SK-N-SH treated with all-trans-retinoic acid at 6 μM for 48 hours (cell line): ENCODE measurements around the gene MAEL.

Experiments
- ATAC-seq: fragments of 200-7000 bp; cut with Tn5 transposase; 3 replicates; pipeline ENCODE4 v1.9.1; 2020; ENCODE audit warnings: mild to moderate bottlenecking, moderate library complexity
- ARNTL ChIP-seq: fragments of 450-650 bp; formaldehyde crosslinking; IDR thresholded peaks from 2 replicates; pipeline ENCODE4 v1.5.0; 2020; ENCODE audit warnings: low read depth, mild to moderate bottlenecking, moderate library complexity, borderline replicate concordance
- BACH2 ChIP-seq: fragments of 250-450 bp; sonication (Bioruptor Pico); IDR thresholded peaks from 2 replicates; pipeline ENCODE4 v1.9.0; 2021; ENCODE audit warnings: mild to moderate bottlenecking, borderline replicate concordance
- ESRRG ChIP-seq: fragments of 250-450 bp; sonication (Bioruptor Pico); IDR thresholded peaks from 2 replicates; pipeline ENCODE4 v1.6.1; 2021; ENCODE audit warnings: mild to moderate bottlenecking
- GLIS3 ChIP-seq: fragments of 250-450 bp; sonication (Bioruptor Pico); IDR thresholded peaks from 2 replicates; pipeline ENCODE4 v1.5.0; 2020; ENCODE audit warnings: mild to moderate bottlenecking, moderate library complexity
- ISL1 ChIP-seq: fragments of 250-450 bp; sonication (Bioruptor Pico); IDR thresholded peaks from 2 replicates; pipeline ENCODE4 v2.1.2; 2022; ENCODE audit warnings: mild to moderate bottlenecking, moderate library complexity
- OSR1 ChIP-seq: fragments of 250-450 bp; sonication (Bioruptor Pico); IDR thresholded peaks from 2 replicates; pipeline ENCODE4 v1.8.0; 2022; ENCODE audit warnings: moderate library complexity, mild to moderate bottlenecking, inconsistent platforms
- PPARA ChIP-seq: fragments of 250-450 bp; sonication (Bioruptor Pico); IDR thresholded peaks from 2 replicates; pipeline ENCODE4 v1.5.0; 2020; ENCODE audit warnings: mild to moderate bottlenecking, borderline replicate concordance
- SNAI2 ChIP-seq: fragments of 250-450 bp; sonication (Bioruptor Pico); IDR thresholded peaks from 2 replicates; pipeline ENCODE4 v1.5.0; 2020; ENCODE audit warnings: mild to moderate bottlenecking, moderate library complexity
- TCF4 ChIP-seq: fragments of 250-450 bp; sonication (Bioruptor Pico); IDR thresholded peaks from 2 replicates; pipeline ENCODE4 v1.8.0; 2021; ENCODE audit warnings: mild to moderate bottlenecking, moderate library complexity, borderline replicate concordance
- TOX ChIP-seq: fragments of 250-450 bp; sonication (Bioruptor Pico); IDR thresholded peaks from 2 replicates; pipeline ENCODE4 v1.8.0; 2021; ENCODE audit warnings: mild to moderate bottlenecking, moderate library complexity, borderline replicate concordance
- ZC3H10 ChIP-seq: fragments of 250-450 bp; sonication (Bioruptor Pico); IDR thresholded peaks from 2 replicates; pipeline ENCODE4 v1.5.1; 2021; ENCODE audit warnings: mild to moderate bottlenecking, moderate library complexity
- ZFP3 ChIP-seq: fragments of 250-450 bp; sonication (Bioruptor Pico); IDR thresholded peaks from 2 replicates; pipeline ENCODE4 v1.5.0; 2020; ENCODE audit warnings: mild to moderate bottlenecking, moderate library complexity
- ZFP30 ChIP-seq: fragments of 450-650 bp; formaldehyde crosslinking; IDR thresholded peaks from 2 replicates; pipeline ENCODE4 v1.5.0; 2022; ENCODE audit warnings: mild to moderate bottlenecking, moderate library complexity
- ZNF565 ChIP-seq: fragments of 450-650 bp; formaldehyde crosslinking; conservative IDR thresholded peaks from 2 replicates; pipeline ENCODE4 v1.5.0; 2020; ENCODE audit warnings: low read depth, mild to moderate bottlenecking, moderate library complexity
- ZNF70 ChIP-seq: fragments of 450-650 bp; formaldehyde crosslinking; IDR thresholded peaks from 2 replicates; pipeline ENCODE4 v1.5.0; 2020; ENCODE audit warnings: mild to moderate bottlenecking, moderate library complexity
- ZNF8 ChIP-seq: fragments of 450-650 bp; formaldehyde crosslinking; IDR thresholded peaks from 2 replicates; pipeline ENCODE4 v1.5.0; 2020; ENCODE audit warnings: mild to moderate bottlenecking, moderate library complexity
- TF ChIP-seq, protein P1 (sequence below): fragments of 250-450 bp; sonication (Bioruptor Pico); IDR thresholded peaks from 2 replicates; pipeline ENCODE4 v1.5.0; 2020; ENCODE audit warnings: mild to moderate bottlenecking, moderate library complexity
- TF ChIP-seq, protein P2 (sequence below): fragments of 250-450 bp; sonication (Bioruptor Pico); IDR thresholded peaks from 2 replicates; pipeline ENCODE4 v1.8.0; 2021; ENCODE audit warnings: low read depth, mild to moderate bottlenecking, moderate library complexity, borderline replicate concordance
- TF ChIP-seq, protein P3 (sequence below): fragments of 250-450 bp; sonication (Bioruptor Pico); IDR thresholded peaks from 2 replicates; pipeline ENCODE4 v1.8.0; 2020; ENCODE audit warnings: mild to moderate bottlenecking, moderate library complexity, borderline replicate concordance
- TF ChIP-seq, protein P4 (sequence below): fragments of 250-450 bp; sonication (Bioruptor Pico); IDR thresholded peaks from 2 replicates; pipeline ENCODE4 v1.5.1; 2021; ENCODE audit warnings: mild to moderate bottlenecking, moderate library complexity

MAEL gene

DNA sequence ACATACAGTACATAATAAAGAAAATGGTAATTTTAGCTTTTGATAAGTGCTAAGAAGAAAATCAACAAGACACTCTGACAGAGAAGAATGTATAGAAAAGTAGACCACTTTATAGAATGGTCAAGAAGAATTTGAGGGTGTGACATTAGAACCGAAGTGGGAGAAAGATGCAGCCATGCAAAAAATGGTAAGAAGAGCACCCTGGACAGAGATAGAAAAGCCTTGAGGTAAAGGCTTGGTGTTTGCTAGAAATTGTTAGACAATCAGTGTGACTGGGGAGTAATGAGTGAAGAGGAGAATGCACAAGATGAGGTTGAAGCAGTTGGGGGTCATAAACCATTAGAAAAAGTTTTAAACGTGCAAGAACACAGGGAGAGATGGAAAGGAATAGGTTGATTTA is 23.5 kb downstream of the MAEL start:
- no peak for TF ChIP-seq ESRRG (CRISPR knock-in tag)
- TF ChIP-seq, protein P1, sequence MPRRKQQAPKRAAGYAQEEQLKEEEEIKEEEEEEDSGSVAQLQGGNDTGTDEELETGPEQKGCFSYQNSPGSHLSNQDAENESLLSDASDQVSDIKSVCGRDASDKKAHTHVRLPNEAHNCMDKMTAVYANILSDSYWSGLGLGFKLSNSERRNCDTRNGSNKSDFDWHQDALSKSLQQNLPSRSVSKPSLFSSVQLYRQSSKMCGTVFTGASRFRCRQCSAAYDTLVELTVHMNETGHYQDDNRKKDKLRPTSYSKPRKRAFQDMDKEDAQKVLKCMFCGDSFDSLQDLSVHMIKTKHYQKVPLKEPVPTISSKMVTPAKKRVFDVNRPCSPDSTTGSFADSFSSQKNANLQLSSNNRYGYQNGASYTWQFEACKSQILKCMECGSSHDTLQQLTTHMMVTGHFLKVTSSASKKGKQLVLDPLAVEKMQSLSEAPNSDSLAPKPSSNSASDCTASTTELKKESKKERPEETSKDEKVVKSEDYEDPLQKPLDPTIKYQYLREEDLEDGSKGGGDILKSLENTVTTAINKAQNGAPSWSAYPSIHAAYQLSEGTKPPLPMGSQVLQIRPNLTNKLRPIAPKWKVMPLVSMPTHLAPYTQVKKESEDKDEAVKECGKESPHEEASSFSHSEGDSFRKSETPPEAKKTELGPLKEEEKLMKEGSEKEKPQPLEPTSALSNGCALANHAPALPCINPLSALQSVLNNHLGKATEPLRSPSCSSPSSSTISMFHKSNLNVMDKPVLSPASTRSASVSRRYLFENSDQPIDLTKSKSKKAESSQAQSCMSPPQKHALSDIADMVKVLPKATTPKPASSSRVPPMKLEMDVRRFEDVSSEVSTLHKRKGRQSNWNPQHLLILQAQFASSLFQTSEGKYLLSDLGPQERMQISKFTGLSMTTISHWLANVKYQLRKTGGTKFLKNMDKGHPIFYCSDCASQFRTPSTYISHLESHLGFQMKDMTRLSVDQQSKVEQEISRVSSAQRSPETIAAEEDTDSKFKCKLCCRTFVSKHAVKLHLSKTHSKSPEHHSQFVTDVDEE (CRISPR knock-in tag), result no peak
- no peak for TF ChIP-seq TOX
- TF ChIP-seq, protein P2, sequence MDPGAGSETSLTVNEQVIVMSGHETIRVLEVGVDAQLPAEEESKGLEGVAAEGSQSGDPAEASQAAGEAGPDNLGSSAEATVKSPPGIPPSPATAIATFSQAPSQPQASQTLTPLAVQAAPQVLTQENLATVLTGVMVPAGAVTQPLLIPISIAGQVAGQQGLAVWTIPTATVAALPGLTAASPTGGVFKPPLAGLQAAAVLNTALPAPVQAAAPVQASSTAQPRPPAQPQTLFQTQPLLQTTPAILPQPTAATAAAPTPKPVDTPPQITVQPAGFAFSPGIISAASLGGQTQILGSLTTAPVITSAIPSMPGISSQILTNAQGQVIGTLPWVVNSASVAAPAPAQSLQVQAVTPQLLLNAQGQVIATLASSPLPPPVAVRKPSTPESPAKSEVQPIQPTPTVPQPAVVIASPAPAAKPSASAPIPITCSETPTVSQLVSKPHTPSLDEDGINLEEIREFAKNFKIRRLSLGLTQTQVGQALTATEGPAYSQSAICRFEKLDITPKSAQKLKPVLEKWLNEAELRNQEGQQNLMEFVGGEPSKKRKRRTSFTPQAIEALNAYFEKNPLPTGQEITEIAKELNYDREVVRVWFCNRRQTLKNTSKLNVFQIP (CRISPR knock-in tag), result no peak
- TF ChIP-seq, protein P3, sequence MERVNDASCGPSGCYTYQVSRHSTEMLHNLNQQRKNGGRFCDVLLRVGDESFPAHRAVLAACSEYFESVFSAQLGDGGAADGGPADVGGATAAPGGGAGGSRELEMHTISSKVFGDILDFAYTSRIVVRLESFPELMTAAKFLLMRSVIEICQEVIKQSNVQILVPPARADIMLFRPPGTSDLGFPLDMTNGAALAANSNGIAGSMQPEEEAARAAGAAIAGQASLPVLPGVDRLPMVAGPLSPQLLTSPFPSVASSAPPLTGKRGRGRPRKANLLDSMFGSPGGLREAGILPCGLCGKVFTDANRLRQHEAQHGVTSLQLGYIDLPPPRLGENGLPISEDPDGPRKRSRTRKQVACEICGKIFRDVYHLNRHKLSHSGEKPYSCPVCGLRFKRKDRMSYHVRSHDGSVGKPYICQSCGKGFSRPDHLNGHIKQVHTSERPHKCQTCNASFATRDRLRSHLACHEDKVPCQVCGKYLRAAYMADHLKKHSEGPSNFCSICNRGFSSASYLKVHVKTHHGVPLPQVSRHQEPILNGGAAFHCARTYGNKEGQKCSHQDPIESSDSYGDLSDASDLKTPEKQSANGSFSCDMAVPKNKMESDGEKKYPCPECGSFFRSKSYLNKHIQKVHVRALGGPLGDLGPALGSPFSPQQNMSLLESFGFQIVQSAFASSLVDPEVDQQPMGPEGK, result no peak
- TF ChIP-seq ZC3H10 (CRISPR knock-in tag), result no peak
- no peak for TF ChIP-seq GLIS3 (CRISPR knock-in tag)
- TF ChIP-seq, protein P4, sequence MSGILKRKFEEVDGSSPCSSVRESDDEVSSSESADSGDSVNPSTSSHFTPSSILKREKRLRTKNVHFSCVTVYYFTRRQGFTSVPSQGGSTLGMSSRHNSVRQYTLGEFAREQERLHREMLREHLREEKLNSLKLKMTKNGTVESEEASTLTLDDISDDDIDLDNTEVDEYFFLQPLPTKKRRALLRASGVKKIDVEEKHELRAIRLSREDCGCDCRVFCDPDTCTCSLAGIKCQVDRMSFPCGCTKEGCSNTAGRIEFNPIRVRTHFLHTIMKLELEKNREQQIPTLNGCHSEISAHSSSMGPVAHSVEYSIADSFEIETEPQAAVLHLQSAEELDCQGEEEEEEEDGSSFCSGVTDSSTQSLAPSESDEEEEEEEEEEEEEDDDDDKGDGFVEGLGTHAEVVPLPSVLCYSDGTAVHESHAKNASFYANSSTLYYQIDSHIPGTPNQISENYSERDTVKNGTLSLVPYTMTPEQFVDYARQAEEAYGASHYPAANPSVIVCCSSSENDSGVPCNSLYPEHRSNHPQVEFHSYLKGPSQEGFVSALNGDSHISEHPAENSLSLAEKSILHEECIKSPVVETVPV, result no peak
- no peak for TF ChIP-seq ZFP30 (CRISPR knock-in tag)
- no peak for TF ChIP-seq ZFP3 (CRISPR knock-in tag)
- TF ChIP-seq ZNF565 (CRISPR knock-in tag), result no peak
- no peak for TF ChIP-seq PPARA
- TF ChIP-seq OSR1 (CRISPR knock-in tag), result no peak
- TF ChIP-seq SNAI2, result no peak
- no peak for TF ChIP-seq ZNF70 (CRISPR knock-in tag)
- no peak for TF ChIP-seq TCF4
- no peak for TF ChIP-seq ZNF8 (CRISPR knock-in tag)
- TF ChIP-seq BACH2 (CRISPR knock-in tag), result no peak
- no peak for TF ChIP-seq ARNTL
- TF ChIP-seq, all 23 proteins: peak for 0
- ATAC-seq, result no peak

DNA sequence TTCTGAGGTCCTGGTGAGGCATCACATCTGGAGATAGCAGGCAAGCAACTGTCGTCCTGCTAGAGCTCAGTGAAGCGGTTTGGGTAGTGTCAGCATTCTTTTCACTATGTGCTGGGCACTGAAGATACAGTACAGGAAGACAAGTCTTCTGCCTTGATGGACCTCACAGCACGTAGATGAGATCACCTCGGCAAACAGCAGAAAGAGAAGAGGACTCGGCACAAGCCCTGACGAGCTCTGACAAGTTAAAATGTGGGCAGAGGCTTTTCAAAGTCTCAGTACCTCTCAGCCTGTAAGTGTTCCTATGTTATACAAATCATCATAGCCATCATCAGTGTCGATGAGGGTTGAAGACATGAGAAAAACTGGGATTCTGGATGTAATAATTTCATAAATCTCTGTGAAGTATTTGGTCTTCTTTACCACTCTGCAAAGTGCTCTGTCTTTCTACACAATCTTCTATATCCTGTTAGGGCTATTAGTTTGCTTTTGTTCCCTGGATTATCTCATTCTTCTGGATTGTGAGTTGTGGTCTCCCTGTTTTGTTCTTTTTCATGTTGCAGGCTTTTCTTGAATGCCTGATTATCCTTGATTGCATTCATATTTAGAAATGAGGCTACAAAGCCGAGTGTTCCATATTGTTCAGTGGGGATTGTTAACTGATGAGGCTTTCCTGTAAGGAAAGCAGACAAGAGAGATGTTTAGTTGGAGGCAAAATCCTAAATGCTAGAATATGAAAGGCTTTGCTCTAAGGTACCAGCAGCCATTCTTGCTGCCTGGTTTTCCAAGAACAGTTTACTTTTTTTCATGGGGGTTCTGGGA is 24.2 kb downstream of the MAEL start:
- TF ChIP-seq TOX (no peak), TCF4 (no peak), ISL1 (no peak), ARNTL (no peak)
- TF ChIP-seq, protein P1 (CRISPR knock-in tag), result no peak
- TF ChIP-seq, protein P4, result no peak
- TF ChIP-seq, all 23 proteins: peak for 0
- ATAC-seq, result no peak
